Measurements from ENCODE around the gene PRPF40A.
"Not testable (repeated sequence)": the region's sequence is repeated elsewhere in the genome, so short reads cannot be mapped to it uniquely, and the experiment has no call there.

Gene PRPF40A

DNA sequence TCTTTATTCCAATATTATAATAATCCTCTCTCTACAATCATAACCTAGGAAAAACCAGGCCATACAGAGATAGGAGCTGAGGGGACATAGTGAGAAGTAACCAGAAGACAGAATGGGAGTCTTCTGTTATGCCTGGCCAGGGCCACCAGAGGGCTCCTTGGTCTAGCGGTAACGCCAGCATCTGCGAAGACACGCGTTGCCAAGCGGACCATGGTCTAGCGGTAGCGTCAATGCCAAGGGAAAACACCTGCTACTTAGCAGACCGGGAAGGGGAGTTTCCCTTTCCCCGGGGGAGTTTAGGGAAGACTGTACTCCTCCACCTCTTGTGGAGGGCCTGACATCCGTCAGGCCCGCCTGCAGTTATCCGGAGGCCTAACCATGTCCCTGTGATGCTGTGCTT lies 37.8 kb upstream of the PRPF40A start:
- no peak overlapping the region for H3K27ac ChIP-seq
- TF ChIP-seq, protein P1, sequence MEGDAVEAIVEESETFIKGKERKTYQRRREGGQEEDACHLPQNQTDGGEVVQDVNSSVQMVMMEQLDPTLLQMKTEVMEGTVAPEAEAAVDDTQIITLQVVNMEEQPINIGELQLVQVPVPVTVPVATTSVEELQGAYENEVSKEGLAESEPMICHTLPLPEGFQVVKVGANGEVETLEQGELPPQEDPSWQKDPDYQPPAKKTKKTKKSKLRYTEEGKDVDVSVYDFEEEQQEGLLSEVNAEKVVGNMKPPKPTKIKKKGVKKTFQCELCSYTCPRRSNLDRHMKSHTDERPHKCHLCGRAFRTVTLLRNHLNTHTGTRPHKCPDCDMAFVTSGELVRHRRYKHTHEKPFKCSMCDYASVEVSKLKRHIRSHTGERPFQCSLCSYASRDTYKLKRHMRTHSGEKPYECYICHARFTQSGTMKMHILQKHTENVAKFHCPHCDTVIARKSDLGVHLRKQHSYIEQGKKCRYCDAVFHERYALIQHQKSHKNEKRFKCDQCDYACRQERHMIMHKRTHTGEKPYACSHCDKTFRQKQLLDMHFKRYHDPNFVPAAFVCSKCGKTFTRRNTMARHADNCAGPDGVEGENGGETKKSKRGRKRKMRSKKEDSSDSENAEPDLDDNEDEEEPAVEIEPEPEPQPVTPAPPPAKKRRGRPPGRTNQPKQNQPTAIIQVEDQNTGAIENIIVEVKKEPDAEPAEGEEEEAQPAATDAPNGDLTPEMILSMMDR (conservative IDR thresholded peaks at IDR 0.05) = no peak

DNA sequence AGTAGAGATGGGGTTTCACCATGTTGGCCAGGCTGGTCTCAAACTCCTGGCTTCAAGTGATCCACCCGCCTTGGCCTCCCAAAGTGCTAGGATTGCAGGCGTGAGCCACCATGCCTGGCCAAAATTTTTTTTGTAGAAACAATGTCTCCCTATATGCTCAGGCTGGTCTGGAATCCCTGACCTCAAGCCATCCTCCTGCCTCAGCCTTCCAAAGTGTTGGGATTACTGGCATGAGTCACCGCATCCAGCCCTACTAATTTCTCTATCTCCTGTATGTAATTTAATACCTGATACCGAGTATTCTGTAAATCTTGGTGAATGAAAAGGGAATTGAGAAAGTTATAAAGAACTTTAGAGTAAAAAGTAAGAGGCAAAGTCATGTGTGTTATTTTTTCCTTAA lies 30.5 kb upstream of the PRPF40A start:
- peak overlapping the region; percentile 59; the same call in 1 of the 2 replicates for H3K27ac ChIP-seq

DNA sequence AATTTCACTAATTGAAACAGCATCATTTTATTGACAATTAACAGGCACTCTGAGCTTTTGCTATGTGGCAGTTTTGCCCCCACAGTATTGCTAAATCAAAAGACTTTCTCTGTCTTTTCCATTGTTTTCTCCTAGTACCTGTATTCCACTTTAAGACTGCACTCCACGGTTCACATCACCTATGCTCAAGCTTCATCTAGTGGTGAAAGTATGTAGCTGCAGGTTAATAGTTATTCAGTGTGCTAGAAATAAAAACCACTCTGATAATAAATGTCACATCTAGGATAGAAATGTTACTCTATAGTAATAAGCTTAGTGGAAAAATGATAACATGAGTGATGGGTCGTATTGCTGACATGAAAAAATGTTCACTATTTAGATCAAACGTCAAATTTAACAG lies 25.7 kb upstream of the PRPF40A start:
- no peak overlapping the region for H3K27ac ChIP-seq

DNA sequence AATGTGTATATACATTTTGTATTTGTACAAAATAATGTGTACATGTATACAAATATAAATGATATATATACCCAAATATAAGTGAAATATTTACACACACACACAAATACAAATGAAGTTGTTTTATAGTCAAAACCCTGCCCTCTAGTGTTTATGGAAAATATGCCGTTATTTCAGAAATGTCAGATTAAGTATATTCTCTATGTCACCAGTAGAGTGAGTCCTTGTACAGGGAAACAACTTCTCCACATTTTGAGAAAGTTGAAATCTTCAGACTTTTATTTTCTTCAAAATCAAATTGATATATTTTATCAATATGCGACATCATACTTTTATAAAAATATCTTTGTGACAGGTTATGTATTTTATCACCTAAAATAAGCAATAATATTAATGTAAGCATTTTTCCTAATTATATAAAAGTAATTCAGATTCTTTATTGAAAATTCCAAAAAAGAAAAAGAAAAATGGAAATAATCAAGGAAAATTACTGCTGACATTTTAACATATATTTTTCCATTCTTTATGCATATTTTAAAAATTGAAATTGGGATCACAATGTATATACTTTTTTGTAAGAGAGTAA lies 23.6 kb upstream of the PRPF40A start:
- no peak overlapping the region for H3K27ac ChIP-seq
- TF ChIP-seq, protein P1 (conservative IDR thresholded peaks at IDR 0.05) = peak; percentile 87

More for the DNA sequence above, 25.7 kb upstream of the PRPF40A start:
- TF ChIP-seq, protein P1 (conservative IDR thresholded peaks at IDR 0.05) = peak; percentile 76

DNA sequence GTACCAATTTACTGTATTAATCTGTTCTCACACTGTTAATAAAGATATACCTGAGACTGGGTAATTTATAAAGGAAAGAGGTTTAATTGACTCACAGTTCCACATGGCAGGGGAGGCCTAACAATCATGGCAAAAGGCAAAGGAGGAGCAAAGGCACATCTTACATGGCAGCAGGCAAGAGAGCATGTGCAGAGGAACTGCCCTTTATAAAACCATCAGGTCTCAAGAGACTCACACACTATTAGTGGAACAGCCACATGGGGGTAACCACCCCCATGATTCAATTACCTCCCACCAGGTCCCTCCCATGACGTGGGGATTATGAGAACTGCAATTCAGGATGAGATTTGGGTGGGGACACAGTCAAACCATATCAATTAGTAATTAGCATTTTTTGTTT lies 22.4 kb upstream of the PRPF40A start:
- H3K27ac ChIP-seq = not testable (repeated sequence)

DNA sequence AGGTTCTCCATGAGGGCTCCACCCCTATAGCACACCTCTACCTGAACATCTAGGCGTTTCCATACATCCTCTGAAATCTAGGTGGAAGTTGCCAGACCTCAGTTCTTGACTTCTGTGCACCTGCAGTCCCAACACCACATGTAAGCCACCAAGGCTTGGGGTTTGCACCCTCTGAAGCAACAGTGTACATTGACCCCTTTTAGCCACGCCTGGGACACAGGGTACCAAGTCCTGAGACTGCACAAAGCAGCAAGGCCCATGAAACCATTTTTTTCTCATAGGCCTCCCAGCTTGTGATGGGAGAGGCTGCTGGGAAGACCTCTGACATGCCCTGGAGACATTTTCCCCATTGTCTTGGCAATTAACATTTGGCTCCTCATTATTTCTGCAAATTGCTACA lies 21.2 kb upstream of the PRPF40A start:
- H3K27ac ChIP-seq = no peak overlapping the region
- TF ChIP-seq, protein P1 (conservative IDR thresholded peaks at IDR 0.05) = no peak

DNA sequence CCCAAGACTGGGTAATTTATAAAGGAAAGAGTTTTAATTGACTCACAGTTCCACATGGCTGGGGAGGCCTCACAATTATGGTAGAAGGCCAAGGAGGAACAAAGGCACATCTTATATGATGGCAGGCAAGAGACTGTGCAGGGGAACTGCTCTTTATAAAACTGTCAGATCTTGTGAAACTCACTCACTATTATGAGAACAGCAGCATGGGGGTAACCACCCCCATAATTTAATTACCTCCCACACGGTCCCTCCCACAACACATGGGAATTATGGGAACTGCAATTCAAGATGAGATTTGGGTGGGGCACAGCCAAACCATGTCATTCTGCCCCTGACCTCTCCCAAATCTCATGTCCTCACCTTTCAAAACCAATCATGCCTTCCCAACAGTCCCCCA lies 20.2 kb upstream of the PRPF40A start:
- H3K27ac ChIP-seq = not testable (repeated sequence)

DNA sequence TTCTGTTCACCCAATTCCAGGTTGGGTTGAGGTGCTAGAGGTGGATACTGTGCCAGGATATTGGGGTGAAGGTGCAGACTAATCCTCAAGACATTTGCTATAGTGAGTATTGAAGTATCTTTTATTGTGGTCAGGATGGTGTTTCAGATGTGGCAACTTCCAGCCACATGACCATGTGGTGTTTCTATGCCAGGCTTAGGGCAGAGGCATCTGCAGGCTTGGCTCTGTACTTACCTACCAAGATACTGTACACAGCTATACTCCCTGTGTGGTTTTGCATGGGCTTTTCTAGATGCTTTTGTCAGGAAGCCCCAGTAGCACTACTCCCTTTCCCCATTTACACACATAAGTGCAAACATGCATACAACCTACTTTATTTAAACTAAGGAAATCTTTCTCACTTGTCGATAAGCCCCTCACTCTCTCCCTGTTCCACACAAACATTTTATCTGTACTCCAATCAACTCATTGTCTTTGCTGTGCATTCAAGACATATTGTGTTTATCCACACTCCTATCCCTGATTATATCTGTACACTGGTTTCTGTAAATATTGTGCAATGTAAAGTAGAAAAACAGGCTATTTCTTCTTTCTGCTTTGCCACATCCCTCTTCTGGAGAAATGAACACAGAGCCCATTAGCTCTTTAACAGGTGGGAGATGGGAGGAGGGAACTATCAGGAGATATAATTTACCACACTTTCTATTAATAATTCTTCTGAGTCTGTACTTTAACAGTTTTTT lies 13.5 kb upstream of the PRPF40A start:
- peak overlapping the region; percentile 76 for H3K27ac ChIP-seq
- TF ChIP-seq, protein P1 (conservative IDR thresholded peaks at IDR 0.05) = no peak

DNA sequence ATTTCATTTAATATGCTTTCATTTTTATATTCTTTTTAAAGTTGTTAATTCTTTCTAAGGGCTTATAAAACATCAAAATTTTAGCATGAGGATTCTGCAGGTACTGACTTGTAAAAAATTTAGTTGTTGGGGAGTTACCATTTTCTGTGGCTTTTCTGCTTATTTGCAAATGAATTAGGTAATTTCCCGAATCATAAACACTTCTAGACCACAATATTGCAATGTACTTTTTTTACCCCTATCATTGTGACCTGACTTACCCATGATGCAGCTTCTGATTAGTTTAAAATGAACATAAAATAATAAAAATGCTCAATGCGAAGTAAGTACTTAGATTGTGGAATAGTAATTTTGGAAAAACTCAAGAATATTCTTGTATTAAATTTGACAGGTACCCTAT lies 12.6 kb upstream of the PRPF40A start:
- TF ChIP-seq, protein P1 (conservative IDR thresholded peaks at IDR 0.05) = no peak
- H3K27ac ChIP-seq = peak overlapping the region; percentile 76

Data from VCaP (cell line).